Breast epithelium (tissue), 4 donors: ENCODE data around the gene FRMPD4. TPM values are rescaled to one million over a fixed set of nuclear protein-coding genes. Genes with fewer than 3 reads are reported as not detected.

ENCODE experiments used
- DNase-seq, 2 donors: peaks; one replicate each; pipeline ENCODE4 v3.0.0-alpha.2; 2019; ENCODE audit warnings: low spot score in 2 of 2
- H3K27ac ChIP-seq, 2 donors: fragments of 200-600 bp; sonication (generic) in 1 of 2; one replicate each; pipeline ENCODE4 v1.5.1; 2016 to 2019; ENCODE audit warnings: mild to moderate bottlenecking in 1 of 2
- H3K27me3 ChIP-seq, 2 donors: fragments of 200-600 bp; sonication (generic) in 1 of 2; one replicate each; pipeline versions ENCODE4 v1.5.1 to v1.6.0; 2017 to 2019; ENCODE audit warnings: control low read depth in 1 of 2, mild to moderate bottlenecking in 1 of 2
- H3K36me3 ChIP-seq: fragments of 200-600 bp; one replicate; pipeline ENCODE4 v1.5.1; 2019
- H3K4me1 ChIP-seq, 2 donors: fragments of 200-600 bp; sonication (generic); one replicate each; pipeline ENCODE4 v1.5.1; 2016 to 2019; ENCODE audit warnings: control low read depth in 1 of 2
- H3K4me3 ChIP-seq, 3 donors: fragments of 200-600 bp; sonication (generic); 1 replicate in 2 of 3; 2 replicates in 1 of 3; pipeline ENCODE4 v1.5.1; 2016 to 2019; ENCODE audit warnings: mild to moderate bottlenecking in 3 of 3, moderate library complexity in 2 of 3
- H3K9me3 ChIP-seq, 2 donors: fragments of 200-600 bp; sonication (generic) in 1 of 2; one replicate each; pipeline ENCODE4 v1.5.1; 2016 to 2019; ENCODE audit warnings: control low read depth in 1 of 2
- POLR2A ChIP-seq: fragments of 450-650 bp; IDR thresholded peaks from one replicate; pipeline ENCODE4 v1.6.1; 2016; ENCODE audit warnings: antibody characterized with exemption, mild to moderate bottlenecking, moderate library complexity
- POLR2AphosphoS5 ChIP-seq, 3 donors: sonication (generic); formaldehyde crosslinking; IDR thresholded peaks; one replicate each; pipeline ENCODE4 v1.6.1; 2017; ENCODE audit warnings: antibody characterized with exemption in 3 of 3
- intact Hi-C: fragments of 100-400 bp; cut with DNase I; formaldehyde crosslinking; loops from one replicate; pipeline ENCODE4 v1.15.1; 2023; ENCODE audit warnings: low total_unique reads
- total RNA-seq, 3 donors: library from RNA; depleted of rRNA; stranded (reverse); fragments of >200 nt; gene quantifications; one replicate each; pipeline ENCODE4 v1.1.0, GENCODE V29; 2016
- TF ChIP-seq, protein P1 (sequence below), 3 donors: fragments of 450-650 bp; IDR thresholded peaks; one replicate each; pipeline ENCODE4 v1.5.1; 2016 to 2017; ENCODE audit warnings: antibody characterized with exemption in 3 of 3, mild to moderate bottlenecking in 3 of 3, moderate library complexity in 3 of 3

The FRMPD4 gene
- total RNA-seq, 3 donors from 2014 or later, result under 0.01 TPM

DNA sequence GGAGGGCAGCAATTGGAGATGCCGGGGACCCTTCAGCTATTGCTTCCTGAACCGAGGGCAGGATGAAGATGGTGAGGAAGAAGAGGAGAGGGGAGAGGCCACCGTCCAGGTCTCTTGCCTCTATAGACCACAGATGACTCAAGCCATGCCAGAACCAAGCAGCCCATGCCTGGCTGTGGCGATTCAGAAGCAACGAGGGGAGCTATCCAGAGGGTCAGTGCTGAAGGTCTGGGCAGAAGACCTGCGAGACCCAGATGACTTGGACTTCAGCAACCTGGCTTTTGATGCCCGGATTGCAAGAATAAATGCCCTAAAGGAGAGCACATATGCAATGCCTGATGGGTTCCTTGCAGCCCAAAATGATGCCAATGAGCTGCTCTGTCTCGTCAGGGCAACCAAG is 582.8 kb downstream of the FRMPD4 start:
- intact Hi-C loops, result no loop called here
- peaks cover 0 to 65% of the 10 kb centered on the region in 2 donors for H3K27me3 ChIP-seq
- no peak overlapping the region for H3K27ac ChIP-seq
- TF ChIP-seq POLR2AphosphoS5 (IDR thresholded peaks at IDR 0.05), result no peak
- no peak for TF ChIP-seq POLR2A
- TF ChIP-seq, protein P1, sequence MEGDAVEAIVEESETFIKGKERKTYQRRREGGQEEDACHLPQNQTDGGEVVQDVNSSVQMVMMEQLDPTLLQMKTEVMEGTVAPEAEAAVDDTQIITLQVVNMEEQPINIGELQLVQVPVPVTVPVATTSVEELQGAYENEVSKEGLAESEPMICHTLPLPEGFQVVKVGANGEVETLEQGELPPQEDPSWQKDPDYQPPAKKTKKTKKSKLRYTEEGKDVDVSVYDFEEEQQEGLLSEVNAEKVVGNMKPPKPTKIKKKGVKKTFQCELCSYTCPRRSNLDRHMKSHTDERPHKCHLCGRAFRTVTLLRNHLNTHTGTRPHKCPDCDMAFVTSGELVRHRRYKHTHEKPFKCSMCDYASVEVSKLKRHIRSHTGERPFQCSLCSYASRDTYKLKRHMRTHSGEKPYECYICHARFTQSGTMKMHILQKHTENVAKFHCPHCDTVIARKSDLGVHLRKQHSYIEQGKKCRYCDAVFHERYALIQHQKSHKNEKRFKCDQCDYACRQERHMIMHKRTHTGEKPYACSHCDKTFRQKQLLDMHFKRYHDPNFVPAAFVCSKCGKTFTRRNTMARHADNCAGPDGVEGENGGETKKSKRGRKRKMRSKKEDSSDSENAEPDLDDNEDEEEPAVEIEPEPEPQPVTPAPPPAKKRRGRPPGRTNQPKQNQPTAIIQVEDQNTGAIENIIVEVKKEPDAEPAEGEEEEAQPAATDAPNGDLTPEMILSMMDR (IDR thresholded peaks at IDR 0.05), result no peak
- no peaks in the 10 kb centered on the region for H3K4me1 ChIP-seq
- H3K36me3 ChIP-seq, result no peaks in the 10 kb centered on the region
- no peak for DNase-seq
- H3K4me3 ChIP-seq, result no peak overlapping the region
- H3K9me3 ChIP-seq, result no peaks in the 10 kb centered on the region

DNA sequence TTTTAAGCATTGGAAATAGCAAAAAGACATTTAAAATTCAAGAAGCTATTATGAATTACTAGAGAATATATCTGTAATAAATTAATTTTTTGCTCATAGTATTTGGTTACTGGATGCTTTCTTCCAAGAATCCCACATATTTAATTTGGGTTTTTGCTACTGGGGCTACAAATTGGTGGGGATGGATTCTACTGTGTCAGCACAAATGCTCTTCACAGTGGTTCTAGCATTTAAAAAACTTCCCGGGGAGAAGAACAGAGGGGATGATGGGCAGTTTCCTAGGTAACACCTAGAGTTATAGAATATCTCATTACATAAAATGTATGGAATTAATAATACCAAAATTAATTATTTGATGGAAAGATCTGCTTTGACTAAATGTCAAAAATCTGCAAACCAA is 584.0 kb downstream of the FRMPD4 start:
- Histone ChIP-seq H3K27me3 (peaks cover 0 to 56% of the 10 kb centered on the region in 2 donors), H3K9me3 (no peaks in the 10 kb centered on the region), H3K4me3 (no peak overlapping the region), H3K4me1 (no peaks in the 10 kb centered on the region), H3K36me3 (no peaks in the 10 kb centered on the region), H3K27ac (no peak overlapping the region)
- no peak for TF ChIP-seq POLR2AphosphoS5 (IDR thresholded peaks at IDR 0.05)
- TF ChIP-seq POLR2A, result no peak
- TF ChIP-seq, protein P1 (IDR thresholded peaks at IDR 0.05), result no peak
- intact Hi-C loops, result no loop called here
- DNase-seq, result no peak

DNA sequence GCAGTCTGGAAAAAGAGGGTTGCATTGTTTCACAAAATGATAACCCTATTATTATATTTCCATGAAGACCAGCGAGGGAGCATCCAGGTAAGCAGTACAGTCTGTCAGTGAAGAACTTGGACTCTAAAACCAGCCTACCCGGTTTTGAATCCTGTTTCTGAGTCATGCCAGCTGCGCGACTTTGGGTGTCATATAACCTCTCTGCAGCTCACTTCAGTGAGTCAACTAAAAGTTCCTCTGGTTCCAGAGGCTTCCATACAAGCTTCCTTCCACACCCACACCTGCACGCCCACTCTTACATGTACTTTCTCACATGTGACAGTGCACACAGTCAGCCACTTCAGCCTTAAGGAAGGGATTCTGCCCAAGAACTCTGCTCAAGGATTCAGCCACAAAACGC is 603.1 kb downstream of the FRMPD4 start:
- H3K4me3 ChIP-seq, result no peak overlapping the region
- no peaks in the 10 kb centered on the region for H3K4me1 ChIP-seq
- H3K9me3 ChIP-seq, result no peaks in the 10 kb centered on the region
- intact Hi-C loops, result no loop called here
- no peak overlapping the region for H3K27ac ChIP-seq
- TF ChIP-seq, protein P1 (IDR thresholded peaks at IDR 0.05), result no peak
- TF ChIP-seq POLR2AphosphoS5 (IDR thresholded peaks at IDR 0.05) (no peak), POLR2A (no peak)
- no peaks in the 10 kb centered on the region for H3K36me3 ChIP-seq
- peak in 1 of 2 donors; percentile 31 for DNase-seq
- peaks cover 0 to 18% of the 10 kb centered on the region in 2 donors for H3K27me3 ChIP-seq

DNA sequence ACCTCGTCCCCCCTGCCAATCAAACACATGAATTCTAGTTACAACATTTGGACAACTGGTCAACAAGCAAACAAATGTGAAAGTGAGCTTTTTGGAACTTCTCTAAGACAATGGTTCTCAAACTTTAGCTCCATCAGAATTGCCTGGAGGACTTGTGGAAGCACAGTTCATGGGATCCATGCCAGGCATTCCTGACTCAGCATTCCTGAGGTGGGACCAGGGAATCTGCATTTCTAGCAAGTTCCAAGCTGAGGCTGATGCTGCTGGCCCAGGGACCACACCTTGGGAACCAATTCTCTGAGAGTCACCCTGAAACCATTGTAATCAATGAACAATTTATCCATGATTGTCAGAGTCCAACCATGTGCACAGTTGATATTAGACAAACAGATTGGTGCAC is 609.2 kb downstream of the FRMPD4 start:
- Histone ChIP-seq H3K27me3 (peaks cover 0 to 8% of the 10 kb centered on the region in 2 donors), H3K4me3 (no peak overlapping the region), H3K27ac (no peak overlapping the region), H3K36me3 (no peaks in the 10 kb centered on the region), H3K4me1 (no peaks in the 10 kb centered on the region), H3K9me3 (peaks cover 7 to 17% of the 10 kb centered on the region in 2 donors)
- no peak for DNase-seq
- intact Hi-C loops, result no loop called here
- no peak for TF ChIP-seq POLR2A

DNA sequence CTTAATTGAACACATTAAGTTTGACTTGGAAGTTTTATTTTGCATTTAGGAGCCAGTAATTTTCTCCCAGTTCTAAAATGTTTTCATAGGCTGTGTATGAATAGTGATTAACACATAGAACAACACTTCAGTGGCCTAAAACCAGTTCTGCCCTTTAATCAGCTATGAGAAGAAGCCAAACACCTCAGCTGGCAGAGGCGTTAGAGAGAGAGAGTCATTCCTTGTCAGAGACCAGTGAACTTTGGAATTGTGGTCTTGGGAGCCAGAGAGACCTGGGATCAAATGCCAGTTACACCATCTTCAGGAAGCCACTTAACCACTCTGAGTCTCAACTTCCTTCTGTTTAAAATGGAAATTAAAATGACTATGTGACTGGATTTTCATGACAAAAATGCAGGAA is 613.6 kb downstream of the FRMPD4 start:
- no peaks in the 10 kb centered on the region for H3K4me1 ChIP-seq
- TF ChIP-seq, protein P1 (IDR thresholded peaks at IDR 0.05), result no peak
- no peak for TF ChIP-seq POLR2AphosphoS5 (IDR thresholded peaks at IDR 0.05)
- H3K36me3 ChIP-seq, result no peaks in the 10 kb centered on the region
- H3K27me3 ChIP-seq, result no peaks in the 10 kb centered on the region
- no peak overlapping the region for H3K27ac ChIP-seq
- DNase-seq, result no peak
- H3K9me3 ChIP-seq, result peaks cover 7 to 17% of the 10 kb centered on the region in 2 donors
- no peak overlapping the region for H3K4me3 ChIP-seq
- intact Hi-C loops, result no loop called here

DNA sequence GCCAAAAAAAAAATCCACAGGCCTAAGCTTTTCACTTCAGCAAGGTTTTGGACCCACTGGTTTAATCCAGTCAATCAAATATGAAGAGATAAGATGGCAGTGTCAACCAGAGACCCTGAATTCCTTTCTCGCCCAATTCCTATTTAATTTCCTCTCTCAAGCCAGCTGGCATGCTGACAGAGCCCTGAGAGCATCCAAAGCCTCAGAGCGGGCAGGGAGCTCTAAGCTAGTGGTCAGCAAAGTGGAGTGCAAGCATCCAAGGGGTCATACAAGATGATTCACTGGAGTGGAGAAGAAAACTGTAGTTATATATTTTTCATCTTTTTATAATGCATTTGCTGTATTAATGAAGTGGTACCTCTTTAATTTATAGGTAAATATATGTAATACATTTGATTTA is 615.1 kb downstream of the FRMPD4 start:
- H3K9me3 ChIP-seq, result peaks cover 7 to 17% of the 10 kb centered on the region in 2 donors
- H3K27ac ChIP-seq, result no peak overlapping the region
- H3K4me3 ChIP-seq, result no peak overlapping the region
- intact Hi-C loops, result no loop called here
- DNase-seq, result no peak
- H3K27me3 ChIP-seq, result no peaks in the 10 kb centered on the region
- H3K36me3 ChIP-seq, result no peaks in the 10 kb centered on the region
- H3K4me1 ChIP-seq, result no peaks in the 10 kb centered on the region
- TF ChIP-seq POLR2A (no peak), POLR2AphosphoS5 (IDR thresholded peaks at IDR 0.05) (no peak)
- TF ChIP-seq, protein P1 (IDR thresholded peaks at IDR 0.05), result no peak
